Testis (tissue), 2 donors: Measurements from ENCODE around the gene PLCL2.

ENCODE experiments used
- CTCF ChIP-seq, 3 experiments: fragments of 450-650 bp in 2 of 3; fragments of 200-600 bp in 1 of 3; sonication (generic) in 1 of 3; IDR thresholded peaks; one replicate each; pipeline ENCODE4 v1.5.1; 2016 to 2019; ENCODE audit warnings: antibody characterized with exemption in 3 of 3, mild to moderate bottlenecking in 2 of 3, moderate library complexity in 1 of 3
- POLR2A ChIP-seq: fragments of 450-650 bp; IDR thresholded peaks from one replicate; pipeline ENCODE4 v1.6.1; 2017; ENCODE audit warnings: antibody characterized with exemption, mild to moderate bottlenecking, moderate library complexity

- no peak for TF ChIP-seq POLR2A
- no peak for TF ChIP-seq CTCF (IDR thresholded peaks at IDR 0.05)
Measured at GRCh38 chr3:17119201-17120072, 234.7 kb downstream of the PLCL2 start.
